Measurements from ENCODE around the gene SERTAD2.

Gene SERTAD2, protein sequence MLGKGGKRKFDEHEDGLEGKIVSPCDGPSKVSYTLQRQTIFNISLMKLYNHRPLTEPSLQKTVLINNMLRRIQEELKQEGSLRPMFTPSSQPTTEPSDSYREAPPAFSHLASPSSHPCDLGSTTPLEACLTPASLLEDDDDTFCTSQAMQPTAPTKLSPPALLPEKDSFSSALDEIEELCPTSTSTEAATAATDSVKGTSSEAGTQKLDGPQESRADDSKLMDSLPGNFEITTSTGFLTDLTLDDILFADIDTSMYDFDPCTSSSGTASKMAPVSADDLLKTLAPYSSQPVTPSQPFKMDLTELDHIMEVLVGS

DNA sequence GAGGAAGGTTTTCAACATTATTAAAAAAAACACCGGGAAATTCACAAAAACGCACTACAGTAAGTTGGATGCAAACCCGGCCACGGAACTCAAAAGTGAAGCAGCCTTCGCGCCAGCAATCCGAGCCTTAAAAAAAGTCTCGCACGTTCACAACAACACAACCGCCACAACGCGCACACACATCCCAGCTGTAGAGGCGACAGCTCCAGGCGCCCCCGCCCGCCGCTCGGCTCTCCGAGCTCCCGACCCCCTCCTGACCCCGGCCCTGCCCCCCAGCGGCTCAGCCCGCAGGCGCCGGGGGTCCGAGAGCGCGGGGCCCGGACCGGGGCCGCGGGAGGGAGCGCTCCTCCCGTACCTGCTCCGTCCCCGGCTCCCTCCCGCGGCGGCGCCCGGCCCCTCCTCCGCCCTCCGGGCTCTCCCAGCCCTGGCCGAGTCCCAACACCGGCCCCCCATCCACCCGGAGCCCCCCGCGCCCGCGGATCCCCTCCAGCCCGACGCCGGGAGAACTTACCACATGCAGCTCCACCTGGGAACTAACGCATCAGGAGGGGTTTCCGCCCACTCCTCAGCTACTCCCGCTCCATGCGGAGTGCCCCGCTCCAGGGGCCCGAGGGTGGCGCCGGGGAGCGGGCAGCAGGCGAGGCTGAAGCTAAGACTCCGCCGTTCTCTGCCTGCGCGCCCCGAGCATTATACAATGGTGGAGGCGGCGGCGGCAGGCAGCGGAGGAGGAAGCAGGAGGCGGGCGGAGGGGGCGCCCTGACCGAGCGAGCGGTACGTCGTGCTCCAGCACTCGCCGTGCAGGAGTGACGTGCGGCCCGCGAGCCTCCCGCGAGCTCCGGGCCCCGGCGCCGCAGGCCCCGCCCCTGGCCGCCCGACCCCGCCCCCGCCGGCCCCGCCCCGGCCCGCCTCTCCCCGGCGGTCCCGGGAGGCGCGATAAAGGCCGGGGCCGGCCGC lies at the start of gene SERTAD2:
Gene SERTAD2, minus strand, starts transcription at position 805 of the 954 bp plus-strand sequence. CDS start 17,042 bp downstream, outside the sequence.
- peak; percentile 87 for DNase-seq (ENCODE audit: low spot score)

DNA sequence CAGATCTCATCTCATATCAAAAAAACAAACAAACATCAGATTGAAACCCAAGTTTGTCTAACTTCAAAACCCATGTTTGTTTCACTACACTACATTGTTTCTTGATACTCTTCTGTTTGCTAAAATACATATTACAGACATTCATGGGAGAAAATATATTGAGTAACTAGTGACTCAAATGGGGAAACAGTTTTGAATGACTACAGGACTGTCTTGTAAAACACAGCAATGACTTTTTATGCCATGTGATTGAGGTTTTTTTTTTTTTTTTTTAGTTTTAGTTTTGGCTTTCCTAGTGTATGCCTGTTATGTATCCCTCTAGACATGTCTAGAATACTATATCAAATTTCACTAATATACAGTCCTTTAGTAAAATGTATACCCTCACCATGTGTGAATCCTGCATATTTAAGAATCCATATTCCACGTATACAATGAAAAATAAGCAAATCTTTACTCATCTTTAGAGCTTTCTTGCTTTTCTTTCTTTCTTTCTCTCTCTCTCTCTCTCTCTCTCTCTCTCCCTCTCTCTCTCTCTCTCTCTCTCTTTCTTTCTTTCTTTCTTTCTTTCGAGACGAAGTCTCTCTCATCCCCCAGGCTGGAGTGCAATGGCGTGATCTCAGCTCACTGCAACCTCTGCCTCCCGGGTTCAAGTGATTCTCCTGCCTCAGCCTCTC lies 46.6 kb upstream of the SERTAD2 start:
- DNase-seq (ENCODE audit: low spot score) = no peak

DNA sequence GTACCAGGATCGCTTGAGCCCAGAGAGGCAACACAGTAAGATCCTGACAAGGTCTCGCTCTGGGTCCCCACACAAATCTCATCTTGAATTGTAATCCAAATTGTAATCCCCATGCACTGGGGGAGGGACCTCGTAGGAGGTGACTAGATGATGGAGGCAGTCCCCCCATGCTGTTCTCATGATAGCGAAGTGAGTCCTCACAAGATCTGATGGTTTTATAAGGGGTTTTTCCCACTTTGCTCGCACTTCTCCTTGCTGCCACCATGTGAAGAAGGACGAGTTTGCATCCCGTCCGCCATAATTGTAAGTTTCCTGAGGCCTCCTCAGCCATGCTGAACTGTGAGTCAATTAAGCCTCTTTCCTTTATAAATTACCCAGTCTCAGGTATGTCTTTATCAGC lies 46.0 kb upstream of the SERTAD2 start:
- DNase-seq (ENCODE audit: low spot score) = no peak

DNA sequence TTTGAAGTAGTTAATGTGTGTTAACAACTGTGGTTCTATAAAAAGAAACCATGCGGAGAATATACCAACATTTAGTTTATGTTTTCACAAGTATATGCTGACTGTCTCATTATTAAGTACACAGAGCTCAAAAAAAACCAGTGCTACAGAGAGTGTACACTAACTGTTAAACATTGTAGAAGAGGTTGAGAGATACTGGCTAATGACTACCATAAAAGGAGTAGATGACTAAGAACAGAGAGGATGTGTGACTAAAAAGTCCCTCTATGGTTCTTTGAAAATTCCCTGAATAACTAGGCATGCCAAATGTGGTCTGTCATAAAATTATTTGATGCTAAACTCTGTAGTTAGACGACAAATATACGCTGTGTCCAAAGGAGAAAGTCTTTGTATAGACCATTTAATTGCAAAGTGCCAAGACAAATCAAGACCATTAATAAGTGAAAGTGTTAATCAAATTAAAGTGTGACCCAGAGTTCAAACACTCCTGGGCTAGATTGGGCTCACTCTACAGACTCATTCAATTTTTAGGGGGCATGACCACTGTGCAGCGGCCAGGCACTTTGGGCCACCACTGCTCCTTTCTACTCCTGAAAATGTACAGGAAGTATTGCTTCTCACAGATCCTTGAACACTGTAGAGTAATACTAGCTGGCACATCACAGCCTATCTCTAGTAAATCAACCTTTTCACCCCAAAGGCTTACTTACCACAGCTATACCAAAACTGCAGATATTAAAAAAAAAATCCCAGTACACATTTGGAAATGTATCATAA lies 45.1 kb upstream of the SERTAD2 start:
- DNase-seq (ENCODE audit: low spot score) = no peak

DNA sequence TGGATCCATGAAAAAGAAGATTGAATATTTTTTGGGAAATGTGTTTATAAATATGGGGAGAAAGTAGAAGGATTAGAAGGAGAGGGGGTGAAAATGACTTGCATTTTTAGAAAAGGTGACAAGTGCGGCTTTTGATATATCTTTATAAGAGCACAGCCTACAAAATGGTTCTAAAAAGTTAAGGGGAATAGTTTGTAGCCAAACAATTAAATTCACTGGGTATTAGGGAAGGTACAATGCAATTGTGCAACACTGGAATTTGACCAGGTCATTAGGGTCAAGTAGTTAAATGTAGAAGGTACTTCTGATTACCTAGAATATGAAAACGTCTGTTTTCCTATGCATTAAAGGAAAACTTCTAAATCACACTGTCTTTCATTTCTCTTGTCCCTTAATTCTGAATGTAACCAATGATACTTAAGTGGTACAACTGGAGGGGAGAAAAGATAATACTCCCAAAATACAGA lies 44.5 kb upstream of the SERTAD2 start:
- no peak for DNase-seq (ENCODE audit: low spot score)

DNA sequence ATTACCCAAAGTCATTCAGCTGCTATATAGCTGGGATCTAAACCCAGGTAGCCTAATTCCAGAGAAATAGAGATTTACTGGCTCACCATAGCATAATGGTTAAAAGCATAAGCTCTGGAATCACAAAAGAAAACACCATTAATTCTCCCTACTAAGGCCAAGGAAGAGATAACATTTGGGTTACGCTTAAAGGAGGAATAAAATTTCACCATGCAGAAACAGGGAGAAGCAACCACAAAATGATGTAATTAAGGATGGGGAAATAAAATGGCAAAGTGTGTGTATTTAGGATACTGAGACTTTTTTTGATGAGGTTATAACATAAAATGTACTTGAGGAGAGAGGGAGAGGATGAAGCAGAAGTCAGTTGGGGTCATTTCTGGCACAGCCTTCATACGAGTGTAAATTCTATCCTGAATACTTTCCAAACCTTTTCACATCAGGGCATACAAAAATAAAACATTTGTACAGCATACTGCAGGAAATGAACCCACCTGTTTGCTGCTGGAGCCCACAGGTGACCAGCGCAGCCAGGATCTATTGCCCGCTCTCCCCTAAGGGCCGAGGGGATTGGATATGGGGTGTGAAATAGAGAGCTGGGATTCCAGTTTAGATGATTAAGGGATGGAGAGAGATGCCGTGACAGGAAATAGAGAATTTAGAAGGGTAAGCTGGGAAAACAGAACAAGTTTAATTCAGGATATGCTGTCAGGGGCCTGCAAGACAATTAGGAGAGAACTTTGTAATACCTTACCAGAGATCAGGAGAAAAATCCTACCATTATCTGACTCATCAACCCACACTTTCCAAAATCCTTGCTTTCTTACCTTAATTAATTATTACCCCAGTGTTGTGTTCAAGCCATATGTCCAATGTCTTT lies 43.8 kb upstream of the SERTAD2 start:
- no peak for DNase-seq (ENCODE audit: low spot score)

DNA sequence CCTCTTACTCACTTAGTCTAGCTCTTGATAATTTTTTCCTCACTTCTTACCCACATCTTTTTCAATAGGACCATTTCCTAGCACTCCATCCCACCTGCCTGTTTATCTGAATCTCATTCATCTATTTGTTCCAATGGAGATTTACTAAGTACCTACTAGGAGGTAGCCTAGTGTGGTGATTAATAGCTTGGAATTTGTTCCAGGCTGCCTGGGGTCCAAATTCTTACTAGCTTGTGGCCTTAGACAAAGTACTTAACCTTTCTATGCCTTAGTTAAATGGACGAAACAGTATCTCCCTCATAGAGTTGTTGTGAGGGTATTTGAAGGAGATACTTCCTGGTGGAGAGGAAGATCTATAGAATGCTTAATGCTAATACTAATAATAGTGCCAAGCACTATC lies 42.9 kb upstream of the SERTAD2 start:
- no peak for DNase-seq (ENCODE audit: low spot score)

DNA sequence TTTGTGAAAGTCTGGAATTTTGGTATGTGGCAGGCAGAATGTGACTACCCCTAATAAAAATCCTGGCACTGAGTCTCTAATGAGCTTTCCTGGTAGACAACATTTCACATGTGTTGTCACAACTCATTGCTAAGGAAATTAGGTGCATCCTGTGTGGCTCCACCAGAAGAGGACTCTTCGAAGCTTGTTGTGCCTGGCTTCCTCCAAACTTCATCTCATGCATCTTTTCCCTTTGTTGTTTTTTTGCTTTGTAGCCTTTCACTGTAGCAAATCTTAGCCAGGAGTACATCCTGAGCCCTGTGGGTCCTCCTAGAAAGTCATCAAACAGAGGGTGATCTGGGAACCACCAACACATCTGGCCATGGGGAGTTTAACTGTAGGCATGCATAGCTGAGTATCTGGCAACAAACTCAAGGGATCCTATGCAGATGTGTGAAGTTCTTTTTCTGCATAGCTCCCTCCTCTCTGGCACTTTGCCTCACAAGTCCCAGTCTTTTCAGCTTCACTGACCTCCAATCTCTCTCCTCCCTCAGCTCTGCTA lies 42.1 kb upstream of the SERTAD2 start:
- DNase-seq (ENCODE audit: low spot score) = no peak

DNA sequence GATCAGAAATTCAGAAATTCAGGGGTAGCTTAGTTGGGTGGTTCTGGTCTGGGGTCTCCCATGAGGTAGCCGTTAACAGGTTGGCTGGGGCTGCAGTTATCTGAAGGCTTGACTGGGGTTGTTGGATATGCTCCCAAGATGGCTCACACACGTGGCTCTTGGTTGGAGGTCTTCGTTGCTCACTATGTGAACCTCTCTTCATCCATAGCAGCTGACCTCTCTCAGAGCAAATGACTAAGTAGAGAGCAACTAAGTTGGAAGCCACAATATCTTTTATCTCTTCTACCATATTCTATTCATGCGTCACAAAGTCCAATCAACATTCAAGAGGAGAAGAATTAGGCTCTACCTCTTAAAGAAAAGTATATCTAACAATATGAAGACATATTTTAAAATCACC lies 38.7 kb upstream of the SERTAD2 start:
- no peak for DNase-seq (ENCODE audit: low spot score)

DNA sequence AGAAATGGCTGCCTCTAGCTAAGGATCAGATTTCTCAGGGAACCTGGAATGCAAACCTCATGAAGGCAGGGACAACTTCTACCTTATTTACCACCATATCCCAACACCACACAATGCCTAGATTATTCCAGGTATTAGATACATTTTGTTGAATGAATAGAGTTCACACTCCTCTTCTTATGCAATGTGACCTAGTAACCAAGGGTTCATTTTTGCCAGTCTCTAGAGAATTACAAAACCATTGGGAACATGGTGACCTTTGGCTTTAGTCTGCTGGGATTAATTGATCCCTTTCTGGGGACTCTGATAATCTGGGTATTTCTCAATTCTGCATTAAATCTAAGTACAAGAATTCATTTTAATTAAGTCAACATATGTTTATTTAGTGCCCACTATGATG lies 35.2 kb upstream of the SERTAD2 start:
- DNase-seq (ENCODE audit: low spot score) = no peak

DNA sequence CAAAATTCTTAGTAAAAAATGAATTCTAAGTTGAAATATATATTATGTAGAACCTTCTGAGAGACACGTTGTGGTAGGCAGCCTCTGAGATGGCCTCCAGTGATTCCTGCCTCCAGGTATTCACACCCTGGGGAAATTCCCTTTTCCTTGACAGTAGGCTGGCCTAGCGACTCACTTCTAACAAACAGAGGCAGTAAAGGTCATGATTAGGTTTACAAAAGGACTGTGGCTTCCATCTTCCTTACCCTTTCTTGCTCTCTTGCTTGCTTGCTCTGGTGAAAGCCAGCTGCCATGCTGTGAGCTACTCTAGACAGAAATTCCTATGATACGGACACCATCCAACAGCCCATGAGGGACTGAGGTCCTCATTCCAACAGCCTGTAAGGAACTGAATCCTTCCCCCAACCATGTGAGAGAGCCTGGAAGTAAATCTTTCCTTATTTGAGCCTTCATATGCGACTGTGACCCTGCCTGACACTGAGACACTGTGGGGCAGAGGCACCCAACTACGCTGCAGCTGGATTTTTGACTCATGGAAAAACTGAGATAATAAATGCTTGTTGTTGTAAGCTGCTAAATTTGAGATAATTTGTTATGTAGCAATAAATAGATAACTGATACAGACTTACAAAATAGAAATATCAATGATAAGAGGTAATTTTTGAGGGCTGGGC lies 32.7 kb upstream of the SERTAD2 start:
- DNase-seq (ENCODE audit: low spot score) = no peak

DNA sequence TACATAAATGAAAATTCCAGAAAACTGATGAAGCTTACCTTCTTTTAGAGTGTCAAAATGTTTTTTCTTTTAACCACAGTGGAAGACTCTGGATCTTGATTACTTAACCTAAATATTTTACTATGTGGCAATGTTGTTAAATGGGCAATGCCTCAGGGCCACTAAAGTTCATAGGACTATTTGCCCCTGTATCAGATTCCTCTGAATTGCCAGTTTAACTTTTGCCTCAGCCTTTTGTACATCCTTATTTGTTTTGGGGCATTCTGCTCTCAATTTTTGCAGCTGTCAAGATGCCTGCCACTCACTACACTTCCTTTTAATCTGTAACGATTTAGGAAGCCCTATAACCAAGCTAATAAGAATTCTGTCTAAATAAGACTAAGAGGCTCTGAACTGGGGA lies 31.7 kb upstream of the SERTAD2 start:
- no peak for DNase-seq (ENCODE audit: low spot score)

DNA sequence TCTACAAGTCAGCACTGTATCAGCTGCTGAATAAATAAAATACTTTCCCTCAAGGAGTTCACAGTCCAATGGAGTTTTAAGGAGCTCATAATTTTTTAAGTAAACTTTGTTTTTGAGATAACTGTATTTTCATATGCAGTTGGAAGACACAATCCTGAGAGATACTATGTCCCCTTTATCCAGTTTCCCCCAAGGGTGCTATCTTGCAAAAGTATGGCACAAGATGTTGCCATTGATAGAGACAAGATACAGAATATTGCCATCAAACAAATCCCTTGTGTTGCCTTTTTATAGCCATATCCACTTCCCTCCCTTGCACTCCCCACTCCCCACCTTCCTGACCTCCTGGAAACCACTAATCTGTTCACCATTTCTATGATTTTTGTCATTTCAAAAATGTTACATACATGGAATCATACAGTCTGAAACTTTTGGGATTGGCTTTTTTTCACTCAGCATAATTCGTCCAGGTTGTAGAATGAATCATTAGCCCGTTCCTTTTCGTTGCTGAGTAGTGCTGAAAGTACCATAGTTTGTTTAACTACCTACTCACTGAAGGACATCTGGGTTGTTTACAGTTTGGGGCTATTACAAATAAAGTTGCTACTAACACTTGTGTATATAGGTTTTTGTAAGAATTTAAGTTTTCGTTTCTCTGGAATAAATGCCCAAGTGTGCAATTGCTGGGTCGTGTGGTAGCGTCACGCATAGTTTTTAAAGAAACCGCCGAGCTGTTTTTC lies 30.2 kb upstream of the SERTAD2 start:
- DNase-seq (ENCODE audit: low spot score) = no peak

DNA sequence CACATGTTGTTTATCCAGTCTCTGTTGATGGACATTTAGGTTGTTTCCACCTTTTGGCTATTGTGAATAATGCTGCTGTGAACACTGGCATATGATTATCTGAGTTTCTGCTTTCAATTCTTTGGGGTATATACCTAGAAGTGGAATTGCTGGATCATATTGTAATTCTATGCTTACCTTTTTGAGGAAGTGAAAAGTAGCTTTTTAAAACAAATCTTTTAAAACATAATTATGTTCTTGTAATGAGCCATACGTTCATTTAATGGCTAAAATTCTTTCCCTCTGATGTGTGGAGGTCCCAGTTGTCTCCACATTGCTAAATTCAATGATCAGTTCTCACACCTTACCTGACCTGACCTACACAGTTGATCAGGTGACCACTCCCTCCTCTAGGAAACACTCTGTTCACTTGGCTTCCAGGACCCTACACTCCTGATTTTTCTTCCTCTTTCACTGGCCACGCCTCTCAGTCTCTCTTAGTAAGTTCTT lies 27.8 kb upstream of the SERTAD2 start:
- no peak for DNase-seq (ENCODE audit: low spot score)

DNA sequence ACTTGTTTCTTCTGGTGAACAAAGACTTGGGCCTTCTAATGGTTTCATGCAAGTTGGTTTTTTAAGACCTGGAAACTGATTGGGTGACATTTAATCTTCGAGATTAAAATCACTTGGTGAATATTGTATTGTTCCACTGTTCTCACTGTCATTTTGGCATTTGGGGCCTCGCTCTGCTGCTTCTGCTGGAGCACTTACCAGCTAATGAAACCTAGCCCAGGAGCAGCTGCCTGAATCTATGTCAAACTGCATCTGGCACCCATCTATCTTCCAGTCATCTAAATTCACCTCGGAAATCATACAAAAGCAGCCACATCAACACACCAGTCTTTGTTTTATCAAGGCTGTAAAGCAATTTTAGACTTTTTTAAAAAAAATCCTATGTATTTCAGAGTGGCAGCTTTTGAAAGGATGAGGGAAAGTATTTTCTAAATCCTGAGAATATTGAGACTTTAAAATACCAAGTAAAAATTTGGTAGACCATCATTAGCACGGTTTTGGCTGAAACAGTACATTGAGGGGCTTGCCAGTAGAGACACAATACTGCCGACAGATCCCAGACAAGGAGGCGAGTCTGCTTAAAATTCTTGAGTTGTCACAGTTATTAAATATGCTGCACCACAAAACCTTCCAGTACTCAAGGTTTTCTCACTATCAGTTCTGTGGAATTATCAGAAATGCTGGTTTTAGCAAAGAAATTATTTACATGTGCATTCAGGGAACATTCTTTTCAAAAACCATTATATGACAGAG lies 26.1 kb upstream of the SERTAD2 start:
- no peak for DNase-seq (ENCODE audit: low spot score)

DNA sequence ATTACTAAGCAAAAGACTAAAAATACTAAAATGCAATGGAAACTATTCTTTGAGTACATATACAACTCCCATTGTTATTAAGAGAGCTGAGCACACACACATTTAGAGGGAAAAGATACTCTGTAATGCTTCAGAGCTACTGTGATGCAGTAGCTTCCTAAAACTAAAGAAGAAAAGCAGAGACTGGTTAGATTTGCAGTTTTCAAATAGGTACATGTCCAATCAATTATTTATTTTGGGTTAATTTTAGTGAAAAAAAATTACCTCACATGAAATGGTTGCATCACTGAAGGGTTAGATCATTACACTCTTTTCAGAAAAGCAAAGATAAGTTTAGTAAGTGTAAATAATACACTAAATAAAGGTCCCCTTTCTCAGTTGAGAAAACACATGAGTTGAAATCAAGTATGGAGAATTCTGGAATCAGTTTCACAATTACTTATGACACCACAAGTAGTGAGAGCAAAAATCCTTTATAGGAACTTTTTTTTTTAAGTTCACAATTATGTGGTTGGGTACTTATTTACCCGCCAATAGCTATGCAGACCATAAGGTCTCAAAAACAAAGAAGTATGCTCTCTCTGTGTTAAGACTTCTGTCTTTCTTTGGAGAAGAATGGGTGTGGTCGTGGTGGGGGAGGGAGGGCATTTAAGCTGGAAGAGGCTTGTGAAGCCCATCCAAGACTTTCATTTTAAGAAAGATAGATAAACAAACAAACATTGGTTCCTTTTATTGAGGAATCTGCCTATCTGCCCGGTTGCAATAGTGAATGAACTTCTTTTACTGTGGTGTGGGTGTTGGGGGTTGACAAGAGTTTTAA lies 25.3 kb upstream of the SERTAD2 start:
- DNase-seq (ENCODE audit: low spot score) = no peak

DNA sequence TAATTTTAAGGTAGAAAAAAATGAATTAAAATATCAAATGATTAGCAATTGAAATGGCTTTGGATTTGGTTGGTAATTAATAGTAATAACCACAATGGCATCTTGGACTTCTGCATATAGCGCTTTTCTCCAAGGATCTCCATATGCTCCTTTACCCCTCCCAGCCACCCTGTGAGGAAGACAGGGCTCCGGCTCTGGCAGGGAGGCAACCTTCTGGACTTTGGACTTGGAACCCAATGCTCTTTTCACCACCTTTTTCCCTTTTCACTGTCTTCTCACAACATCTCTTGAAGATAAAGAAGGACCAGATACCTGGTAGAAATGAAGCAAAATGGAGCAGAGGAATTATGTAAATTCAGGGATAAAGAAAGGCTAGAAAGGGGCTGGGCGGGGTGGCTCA lies 23.8 kb upstream of the SERTAD2 start:
- no peak for DNase-seq (ENCODE audit: low spot score)

Measured in hematopoietic multipotent progenitor cell treated with erythropoietin and hydrocortisone succinate and interleukin-3 and kit ligand, for 17 days (in vitro differentiated cells).